Activated naive CD8-positive, alpha-beta T cell treated with anti-CD3 and anti-CD28 coated beads, Interleukin-2, amount 10 ng/mL, durations not matched to agents 7 days and 5 days (primary cell): ENCODE results near the gene IFT80. TPM values are rescaled to one million over a fixed set of nuclear protein-coding genes. Genes with fewer than 3 reads are reported as not detected.

ENCODE experiments used
- ATAC-seq: fragments of 150-1000 bp; cut with Tn5 transposase; one replicate; pipeline ENCODE4 v1.10.0; 2021; ENCODE audit warnings: low read depth, moderate library complexity
- POLR2A ChIA-PET: fragments of 350-600 bp; sonication (Branson Sonifier 250); formaldehyde crosslinking; loops from one replicate; lab custom pipeline; 2021; ENCODE audit warnings: antibody characterized with exemption; lab: Charles Lee
- DNase-seq: peaks from one replicate; pipeline ENCODE4 v3.0.0; 2021
- H3K27ac Mint-ChIP-seq: one replicate; pipeline ENCODE4 v1.8.0; 2022; ENCODE audit warnings: mild to moderate bottlenecking, mixed read lengths
- H3K27me3 Mint-ChIP-seq: one replicate; pipeline ENCODE4 v1.8.0; 2022; ENCODE audit warnings: mild to moderate bottlenecking, moderate library complexity, mixed read lengths
- H3K36me3 Mint-ChIP-seq: one replicate; pipeline ENCODE4 v1.8.0; 2021; ENCODE audit warnings: mild to moderate bottlenecking, mixed read lengths
- H3K4me1 Mint-ChIP-seq: one replicate; pipeline ENCODE4 v1.8.0; 2021; ENCODE audit warnings: mixed read lengths
- H3K4me3 Mint-ChIP-seq: one replicate; pipeline ENCODE4 v1.8.0; 2022; ENCODE audit warnings: mild to moderate bottlenecking, moderate library complexity, mixed read lengths
- H3K9me3 Mint-ChIP-seq: one replicate; pipeline ENCODE4 v1.8.0; 2021; ENCODE audit warnings: mixed read lengths
- microRNA-seq: library from miRNA; unstranded; fragments of <30 nt; microRNA quantifications from one replicate; pipeline ENCODE4 v1.2.0, GENCODE V29; 2022
- total RNA-seq, 2 experiments: library from RNA; stranded (reverse); gene quantifications; one replicate each; pipeline ENCODE4 v1.2.3, GENCODE V29; 2021

Gene IFT80
- total RNA-seq, 2 experiments from 2014 or later, result 27.9 to 29.2 TPM

GRCh38 chr3:160221019-160221418 is 178.0 kb downstream of the IFT80 start:
- H3K4me3 Mint-ChIP-seq, result no peak overlapping the region
- H3K4me1 Mint-ChIP-seq, result peaks cover 7% of the 10 kb centered on the region
- no peak overlapping the region for H3K27ac Mint-ChIP-seq
- DNase-seq (no peak), ATAC-seq (no peak)
- no peaks in the 10 kb centered on the region for H3K9me3 Mint-ChIP-seq
- H3K27me3 Mint-ChIP-seq, result peaks cover 48% of the 10 kb centered on the region
- no peaks in the 10 kb centered on the region for H3K36me3 Mint-ChIP-seq
- POLR2A ChIA-PET, result no interaction called here

GRCh38 chr3:160220038-160220437 is 179.0 kb downstream of the IFT80 start:
- no peak for DNase-seq
- H3K36me3 Mint-ChIP-seq, result no peaks in the 10 kb centered on the region
- peaks cover 7% of the 10 kb centered on the region for H3K4me1 Mint-ChIP-seq
- ATAC-seq, result no peak
- no peak overlapping the region for H3K27ac Mint-ChIP-seq
- no peak overlapping the region for H3K4me3 Mint-ChIP-seq
- H3K9me3 Mint-ChIP-seq, result no peaks in the 10 kb centered on the region
- POLR2A ChIA-PET, result no interaction called here
- peaks cover 47% of the 10 kb centered on the region for H3K27me3 Mint-ChIP-seq

GRCh38 chr3:160218136-160218535 is 180.9 kb downstream of the IFT80 start:
- Mint-ChIP-seq H3K36me3 (no peaks in the 10 kb centered on the region), H3K9me3 (no peaks in the 10 kb centered on the region), H3K27ac (no peak overlapping the region), H3K4me1 (no peaks in the 10 kb centered on the region), H3K4me3 (no peak overlapping the region), H3K27me3 (peaks cover 32% of the 10 kb centered on the region)
- ATAC-seq (no peak), DNase-seq (no peak)
- POLR2A ChIA-PET, result no interaction called here

- no peak overlapping the region for H3K4me3 Mint-ChIP-seq
- H3K27ac Mint-ChIP-seq, result no peak overlapping the region
- no peaks in the 10 kb centered on the region for H3K36me3 Mint-ChIP-seq
- POLR2A ChIA-PET, result no interaction called here
- no peaks in the 10 kb centered on the region for H3K4me1 Mint-ChIP-seq
- H3K9me3 Mint-ChIP-seq, result no peaks in the 10 kb centered on the region
- peaks cover 28% of the 10 kb centered on the region for H3K27me3 Mint-ChIP-seq
- no peak for DNase-seq
- no peak for ATAC-seq
Measured at GRCh38 chr3:160217675-160218074, 181.3 kb downstream of the IFT80 start.

- POLR2A ChIA-PET, result no interaction called here
- Mint-ChIP-seq H3K4me3 (no peak overlapping the region), H3K4me1 (no peaks in the 10 kb centered on the region), H3K36me3 (no peaks in the 10 kb centered on the region), H3K27ac (no peak overlapping the region), H3K27me3 (peaks cover 15% of the 10 kb centered on the region), H3K9me3 (no peaks in the 10 kb centered on the region)
- ATAC-seq (no peak), DNase-seq (no peak)
Measured at GRCh38 chr3:160213191-160213590, 185.8 kb downstream of the IFT80 start.

- ATAC-seq, result no peak
- no peaks in the 10 kb centered on the region for H3K4me1 Mint-ChIP-seq
- peaks cover 13% of the 10 kb centered on the region for H3K27me3 Mint-ChIP-seq
- peaks cover 2% of the 10 kb centered on the region for H3K9me3 Mint-ChIP-seq
- H3K4me3 Mint-ChIP-seq, result no peak overlapping the region
- no peaks in the 10 kb centered on the region for H3K36me3 Mint-ChIP-seq
- POLR2A ChIA-PET, result no interaction called here
- H3K27ac Mint-ChIP-seq, result no peak overlapping the region
- no peak for DNase-seq
Measured at GRCh38 chr3:160210799-160211221, 188.2 kb downstream of the IFT80 start.

GRCh38 chr3:160210341-160210740 is 188.7 kb downstream of the IFT80 start:
- no peak overlapping the region for H3K27ac Mint-ChIP-seq
- H3K9me3 Mint-ChIP-seq, result peaks cover 2% of the 10 kb centered on the region
- no peaks in the 10 kb centered on the region for H3K4me1 Mint-ChIP-seq
- no peak overlapping the region for H3K4me3 Mint-ChIP-seq
- peaks cover 13% of the 10 kb centered on the region for H3K27me3 Mint-ChIP-seq
- ATAC-seq (no peak), DNase-seq (no peak)
- no peaks in the 10 kb centered on the region for H3K36me3 Mint-ChIP-seq
- POLR2A ChIA-PET, result no interaction called here

Small RNA genes within 50 kb of the gene (microRNA-seq; reads per million reads assigned to microRNA genes)
- gene MIR15B, result 3,274 reads per million, percentile 88 among the genes with 10 or more reads in this experiment
- gene MIR16-2, result 1,091 reads per million, percentile 80 among the genes with 10 or more reads in this experiment

Other genes starting within 250 kb of the IFT80 start
- not detected for gene C3orf80, start 173.8 kb downstream of the IFT80 start, total RNA-seq
- gene SMC4, start 425 bp upstream of the IFT80 start, total RNA-seq, result 100 to 1,000 TPM; 187 to 189 TPM
- gene TRIM59, start 50.6 kb upstream of the IFT80 start, total RNA-seq, result 10 to 100 TPM; 40.7 to 43.5 TPM
- gene KPNA4, start 166.3 kb upstream of the IFT80 start, total RNA-seq, result 10 to 100 TPM; 36.0 to 36.7 TPM